K562 (cell line): ENCODE measurements around the gene PRKG1. TPM values are rescaled to one million over a fixed set of nuclear protein-coding genes. Genes with fewer than 3 reads are reported as not detected.

Source experiments
- BCLAF1 ChIP-seq, 2 experiments: fragments of 450-650 bp in 1 of 2; IDR thresholded peaks; 2 replicates each; pipeline ENCODE4 v1.6.1; 2011 to 2017; ENCODE audit warnings: low read depth in 2 of 2, antibody characterized with exemption in 1 of 2, borderline replicate concordance in 1 of 2, low read length in 1 of 2, mild to moderate bottlenecking in 1 of 2, mixed read lengths in 1 of 2; ENCODE audit not compliant: control insufficient read depth in 1 of 2
- ESRRA ChIP-seq: fragments of 450-650 bp; IDR thresholded peaks from 2 replicates; pipeline ENCODE4 v1.6.1; 2014; ENCODE audit warnings: low read depth, mild to moderate bottlenecking, moderate library complexity, borderline replicate concordance
- HDAC2 ChIP-seq: fragments of 450-650 bp; IDR thresholded peaks from 2 replicates; pipeline ENCODE4 v1.6.1; 2016; ENCODE audit warnings: mild to moderate bottlenecking
- HNRNPH1 ChIP-seq: fragments of 200-400 bp; formaldehyde crosslinking; optimal IDR thresholded peaks from 2 replicates; pipeline ENCODE3; 2017; ENCODE audit warnings: low read depth, mild to moderate bottlenecking, low read length, moderate library complexity
- IRF2 ChIP-seq: sonication (generic); formaldehyde crosslinking; IDR thresholded peaks from 2 replicates; pipeline ENCODE4 v1.8.1; 2022; ENCODE audit warnings: mild to moderate bottlenecking, missing genetic modification reagents
- JUNB ChIP-seq: fragments of 450-650 bp; formaldehyde crosslinking; conservative IDR thresholded peaks from 2 replicates; pipeline ENCODE4 v1.4.0; 2020; ENCODE audit warnings: mild to moderate bottlenecking
- ZEB2 ChIP-seq: fragments of 450-650 bp; IDR thresholded peaks from 2 replicates; pipeline ENCODE4 v1.6.1; 2016
- ZNF561 ChIP-seq: fragments of 450-650 bp; formaldehyde crosslinking; conservative IDR thresholded peaks from 2 replicates; pipeline ENCODE4 v1.4.0; 2020; ENCODE audit warnings: mild to moderate bottlenecking, moderate library complexity
- ZNF639 ChIP-seq, 2 experiments: fragments of 200-800 bp in 1 of 2; sonication (Bioruptor generic) in 1 of 2; sonication (generic) in 1 of 2; formaldehyde crosslinking in 1 of 2; IDR thresholded peaks in 1 of 2; conservative IDR thresholded peaks in 1 of 2; 2 replicates each; pipeline versions ENCODE4 v1.5.0 to v1.6.1; 2016 to 2020; ENCODE audit warnings: missing compliant biosample characterization in 1 of 2, missing genetic modification characterization in 1 of 2, missing genetic modification reagents in 1 of 2
- polyA plus RNA-seq, 8 experiments: library from polyadenylated mRNA; depleted of rRNA in 4 of 8; stranded (reverse) in 5 of 8; unstranded in 3 of 8; fragments of >200 nt; fragmentation: Nextera tagmentation in 2 of 8; fragmentation: Illumina TruSeq in 1 of 8; extraction: Ambion mirVana in 2 of 8; extraction: Trizol in 1 of 8; gene quantifications; 2 replicates each; pipeline versions ENCODE4 v1.2.1 to v1.2.3, GENCODE V29; 2011 to 2014; ENCODE audit warnings: inconsistent platforms in 1 of 8, missing spikeins in 1 of 8
- total RNA-seq, 7 experiments: library from RNA; depleted of rRNA in 6 of 7; stranded (reverse); fragments of >200 nt in 6 of 7; fragmentation: Illumina TruSeq in 2 of 7; extraction: Trizol in 2 of 7; gene quantifications; 2 replicates each; pipeline versions ENCODE4 v1.2.1 to v1.2.3, GENCODE V29; 2011 to 2021; ENCODE audit warnings: low replicate concordance in 1 of 7
- TF ChIP-seq, protein P1 (sequence below): fragments of 250-450 bp; sonication (Bioruptor Pico); IDR thresholded peaks from 2 replicates; pipeline ENCODE4 v1.4.0; 2020; ENCODE audit warnings: mild to moderate bottlenecking, moderate library complexity
- TF ChIP-seq, protein P2 (sequence below): IDR thresholded peaks from 3 replicates; pipeline ENCODE4 v1.6.1; 2011; ENCODE audit warnings: borderline replicate concordance, mild to moderate bottlenecking, moderate library complexity; ENCODE audit not compliant: insufficient read length; ENCODE audit errors: extremely low read depth

PRKG1 gene
- total and polyA plus RNA-seq, 9 of the 15 experiments (the other 6 are each of a cell fraction or from before 2014, with no cell fraction given): 0.22 TPM; not detected in 8

DNA sequence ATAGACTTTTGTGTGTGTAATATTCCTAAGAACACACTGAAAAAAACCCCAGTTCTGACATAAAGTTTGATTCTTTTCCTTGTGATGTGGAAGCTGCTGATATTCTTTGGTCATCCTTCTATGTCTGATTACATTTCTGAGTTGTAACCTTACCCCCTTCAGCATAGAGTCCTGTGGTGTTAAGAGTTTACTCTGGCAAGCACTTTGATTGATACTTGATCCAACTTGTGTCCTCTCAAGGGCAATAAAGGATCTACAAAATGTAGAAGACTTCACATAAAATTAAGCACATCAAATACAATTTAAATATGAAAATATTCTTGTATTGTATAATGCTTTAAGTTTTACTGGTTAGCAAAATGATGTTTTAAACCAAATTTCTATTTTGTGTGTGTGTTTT lies 1018.1 kb downstream of the PRKG1 start (continued):
- no peak for TF ChIP-seq BCLAF1 (IDR thresholded peaks at IDR 0.05; ENCODE audit: borderline replicate concordance in 1 of 2, control insufficient read depth in 1 of 2, low read depth in 2 of 2, low read length in 1 of 2)
- TF ChIP-seq, protein P1, sequence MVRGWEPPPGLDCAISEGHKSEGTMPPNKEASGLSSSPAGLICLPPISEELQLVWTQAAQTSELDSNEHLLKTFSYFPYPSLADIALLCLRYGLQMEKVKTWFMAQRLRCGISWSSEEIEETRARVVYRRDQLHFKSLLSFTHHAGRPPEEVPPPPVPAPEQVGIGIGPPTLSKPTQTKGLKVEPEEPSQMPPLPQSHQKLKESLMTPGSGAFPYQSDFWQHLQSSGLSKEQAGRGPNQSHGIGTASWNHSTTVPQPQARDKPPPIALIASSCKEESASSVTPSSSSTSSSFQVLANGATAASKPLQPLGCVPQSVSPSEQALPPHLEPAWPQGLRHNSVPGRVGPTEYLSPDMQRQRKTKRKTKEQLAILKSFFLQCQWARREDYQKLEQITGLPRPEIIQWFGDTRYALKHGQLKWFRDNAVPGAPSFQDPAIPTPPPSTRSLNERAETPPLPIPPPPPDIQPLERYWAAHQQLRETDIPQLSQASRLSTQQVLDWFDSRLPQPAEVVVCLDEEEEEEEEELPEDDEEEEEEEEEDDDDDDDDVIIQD (CRISPR knock-in tag): no peak
- no peak for TF ChIP-seq ESRRA
- TF ChIP-seq, protein P2, sequence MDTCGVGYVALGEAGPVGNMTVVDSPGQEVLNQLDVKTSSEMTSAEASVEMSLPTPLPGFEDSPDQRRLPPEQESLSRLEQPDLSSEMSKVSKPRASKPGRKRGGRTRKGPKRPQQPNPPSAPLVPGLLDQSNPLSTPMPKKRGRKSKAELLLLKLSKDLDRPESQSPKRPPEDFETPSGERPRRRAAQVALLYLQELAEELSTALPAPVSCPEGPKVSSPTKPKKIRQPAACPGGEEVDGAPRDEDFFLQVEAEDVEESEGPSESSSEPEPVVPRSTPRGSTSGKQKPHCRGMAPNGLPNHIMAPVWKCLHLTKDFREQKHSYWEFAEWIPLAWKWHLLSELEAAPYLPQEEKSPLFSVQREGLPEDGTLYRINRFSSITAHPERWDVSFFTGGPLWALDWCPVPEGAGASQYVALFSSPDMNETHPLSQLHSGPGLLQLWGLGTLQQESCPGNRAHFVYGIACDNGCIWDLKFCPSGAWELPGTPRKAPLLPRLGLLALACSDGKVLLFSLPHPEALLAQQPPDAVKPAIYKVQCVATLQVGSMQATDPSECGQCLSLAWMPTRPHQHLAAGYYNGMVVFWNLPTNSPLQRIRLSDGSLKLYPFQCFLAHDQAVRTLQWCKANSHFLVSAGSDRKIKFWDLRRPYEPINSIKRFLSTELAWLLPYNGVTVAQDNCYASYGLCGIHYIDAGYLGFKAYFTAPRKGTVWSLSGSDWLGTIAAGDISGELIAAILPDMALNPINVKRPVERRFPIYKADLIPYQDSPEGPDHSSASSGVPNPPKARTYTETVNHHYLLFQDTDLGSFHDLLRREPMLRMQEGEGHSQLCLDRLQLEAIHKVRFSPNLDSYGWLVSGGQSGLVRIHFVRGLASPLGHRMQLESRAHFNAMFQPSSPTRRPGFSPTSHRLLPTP: no peak
- TF ChIP-seq ZNF639 (CRISPR knock-in tag; conservative IDR thresholded peaks at IDR 0.05 in 1 of 2, IDR thresholded peaks at IDR 0.05 in 1 of 2): no peak
- no peak for TF ChIP-seq HNRNPH1
- TF ChIP-seq HDAC2: no peak
- TF ChIP-seq ZEB2: no peak
- TF ChIP-seq ZNF561 (CRISPR knock-in tag): no peak
- no peak for TF ChIP-seq JUNB (CRISPR knock-in tag)
- no peak for TF ChIP-seq IRF2
